HG03066 (cell line): Measurements from ENCODE around the gene SRR.

Experiments used
- ATAC-seq: cut with Tn5 transposase; IDR thresholded peaks from one replicate; pipeline ENCODE4 v1.9.1; 2021; ENCODE audit warnings: low read depth; ENCODE audit not compliant: unreplicated experiment

The SRR gene

GRCh38 chr17:2369551-2370210 lies 65.9 kb downstream of the SRR start:
- ATAC-seq, result no peak

- ATAC-seq, result no peak
Observed at GRCh38 chr17:2370211-2370589, 66.5 kb downstream of the SRR start.

GRCh38 chr17:2371183-2372130 lies 67.7 kb downstream of the SRR start:
- ATAC-seq, result no peak

- ATAC-seq, result no peak
Observed at GRCh38 chr17:2372180-2372579, 68.4 kb downstream of the SRR start.

- no peak for ATAC-seq
Observed at GRCh38 chr17:2372681-2373080, 68.9 kb downstream of the SRR start.

GRCh38 chr17:2373179-2373578 lies 69.4 kb downstream of the SRR start:
- no peak for ATAC-seq
